ENCODE data around the gene BAD. TPM values are rescaled to one million over a fixed set of nuclear protein-coding genes. Genes with fewer than 3 reads are reported as not detected.

Gene BAD
- 83.5 TPM for total RNA-seq

DNA sequence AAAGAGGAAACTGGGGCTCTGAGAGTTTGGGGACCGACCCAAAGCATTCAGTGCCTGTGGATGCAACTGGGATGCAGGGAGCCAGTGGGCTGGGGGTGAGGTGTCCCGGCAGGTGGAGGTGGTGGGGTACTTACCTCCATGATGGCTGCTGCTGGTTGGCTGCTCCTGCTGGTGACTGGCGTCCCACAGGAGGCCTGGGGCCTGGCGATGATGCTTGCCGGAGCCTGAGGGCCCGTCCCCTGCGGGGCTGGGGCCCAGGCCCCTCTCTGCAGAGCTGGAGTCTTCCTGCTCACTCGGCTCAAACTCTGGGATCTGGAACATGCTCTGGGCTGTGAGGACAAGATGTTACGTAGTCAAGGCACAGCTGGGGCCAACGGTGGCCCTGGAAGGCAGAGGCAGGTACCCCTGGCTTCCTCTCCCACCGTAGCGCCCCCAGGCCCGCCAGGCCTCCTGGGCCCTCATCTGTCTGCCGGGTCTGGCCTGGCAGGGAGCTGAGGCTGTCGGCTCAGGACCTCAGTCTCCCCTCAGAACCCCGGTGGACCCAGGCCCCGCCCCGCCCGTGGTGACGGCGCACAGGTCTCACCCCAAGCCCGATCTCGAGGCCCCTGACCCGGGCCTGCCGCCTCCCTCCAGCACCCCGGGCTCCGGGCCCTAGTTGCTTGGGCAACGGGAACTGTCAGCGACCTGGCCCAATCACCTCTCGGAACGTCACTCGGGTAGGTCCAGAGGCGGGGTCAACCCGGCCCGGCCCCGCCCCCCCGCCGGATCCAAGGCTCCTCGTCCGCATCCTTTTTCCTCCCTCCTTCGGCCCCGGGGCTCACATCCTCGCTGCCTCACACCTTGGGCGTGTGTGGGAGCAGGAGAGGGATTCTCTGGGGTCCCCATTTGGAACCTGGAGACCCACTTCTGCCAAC, at the start of gene BAD:
BAD (minus strand) TSS at position 618 of the 914 bp plus-strand sequence; CDS start at position 321, 297 bp downstream.
- Histone ChIP-seq H3K9me3 (no peaks in the 10 kb centered on the region), H3K4me3 (peak within 1 kb of the TSS; percentile 61 to 83), H3K27ac (peak within 1 kb of the TSS; percentile 94), H3K36me3 (no peaks in the 10 kb centered on the region), H3K4me1 (peaks cover 37% of the 10 kb centered on the region), H3K27me3 (no peaks in the 10 kb centered on the region)
- DNase-seq (ENCODE audit: extremely low spot score in 2 of 2): peak in 1 of 2 donors; percentile 96
- intact Hi-C loops (cut with DNase I): no loop called here
- peak in 1 of 2 donors; percentile 53 for TF ChIP-seq POLR2A (IDR thresholded peaks at IDR 0.05)
- TF ChIP-seq CTCF (IDR thresholded peaks at IDR 0.05): no peak
- TF ChIP-seq POLR2AphosphoS5 (IDR thresholded peaks at IDR 0.05; ENCODE audit: insufficient read depth in 1 of 2, low read depth in 1 of 2): peak; percentile 60 to 96

DNA sequence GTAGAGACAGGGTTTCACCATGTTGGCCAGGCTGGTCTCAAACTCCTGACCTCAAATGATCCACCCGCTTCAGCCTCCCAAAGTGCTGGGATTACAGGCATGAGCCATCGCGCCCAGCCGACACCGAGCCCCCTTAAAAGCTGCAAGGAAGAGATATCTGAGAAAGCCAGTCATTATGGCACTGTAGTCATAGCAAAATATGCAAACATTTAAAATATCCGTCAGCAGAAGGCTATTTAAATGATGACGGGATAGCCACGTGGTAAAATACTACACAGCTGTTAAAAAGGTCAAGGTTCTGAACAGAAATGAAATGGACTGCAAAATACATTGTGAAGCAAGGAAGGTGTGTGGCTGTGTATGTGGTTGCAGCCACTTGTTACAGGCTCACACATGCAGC, 49.1 kb upstream of the BAD start:
- no peak overlapping the region for H3K4me3 ChIP-seq
- intact Hi-C loops (cut with DNase I): no loop called here
- no peaks in the 10 kb centered on the region for H3K9me3 ChIP-seq
- no peaks in the 10 kb centered on the region for H3K27me3 ChIP-seq
- H3K27ac ChIP-seq: no peak overlapping the region
- TF ChIP-seq CTCF (IDR thresholded peaks at IDR 0.05): no peak
- no peak for TF ChIP-seq POLR2AphosphoS5 (IDR thresholded peaks at IDR 0.05; ENCODE audit: insufficient read depth in 1 of 2, low read depth in 1 of 2)
- TF ChIP-seq POLR2A (IDR thresholded peaks at IDR 0.05): no peak
- H3K36me3 ChIP-seq: no peaks in the 10 kb centered on the region
- DNase-seq (ENCODE audit: extremely low spot score in 2 of 2): no peak
- H3K4me1 ChIP-seq: peaks cover 34% of the 10 kb centered on the region

DNA sequence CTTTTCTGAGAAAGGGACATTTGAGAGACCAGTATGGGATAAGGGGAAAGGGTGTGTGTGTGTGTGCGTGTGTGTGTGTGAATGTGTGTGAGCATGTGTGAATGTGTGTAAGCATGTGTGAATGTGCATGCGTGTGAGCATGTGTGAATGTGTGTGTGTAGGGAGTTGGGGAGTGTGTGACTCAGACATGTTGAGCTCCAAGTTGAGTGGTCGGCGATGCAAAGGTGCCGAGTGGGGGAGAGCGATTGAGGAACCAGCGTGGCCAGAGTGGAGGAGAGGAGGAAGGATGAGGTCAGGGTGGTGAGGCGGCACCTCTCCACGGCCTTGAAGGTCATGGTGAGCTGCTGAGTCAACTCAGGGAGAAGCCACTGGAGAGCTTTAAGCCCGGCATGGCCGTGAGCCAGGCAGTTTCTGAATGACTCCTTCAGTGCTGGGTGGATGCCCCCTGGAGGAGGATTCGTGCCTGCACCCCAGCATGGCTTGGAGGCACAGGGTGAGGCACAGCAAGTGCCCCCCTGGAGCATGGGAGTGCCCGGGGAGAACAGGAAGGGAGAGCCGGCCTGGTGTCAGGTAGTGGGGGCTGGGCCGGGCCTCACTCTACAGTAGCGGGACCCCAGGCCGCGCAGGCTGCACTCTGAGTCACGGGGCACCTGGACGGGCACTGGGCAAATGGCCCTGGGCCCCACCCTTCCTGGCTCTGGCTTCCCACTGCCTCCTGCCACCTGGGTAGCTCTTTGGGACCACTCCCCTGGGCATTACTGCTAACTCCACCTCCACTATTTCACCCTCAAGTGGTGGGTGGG, 47.3 kb upstream of the BAD start:
- intact Hi-C loops (cut with DNase I): no loop called here
- peaks cover 34% of the 10 kb centered on the region for H3K4me1 ChIP-seq
- H3K27ac ChIP-seq: peak overlapping the region; percentile 5
- no peaks in the 10 kb centered on the region for H3K9me3 ChIP-seq
- TF ChIP-seq POLR2AphosphoS5 (IDR thresholded peaks at IDR 0.05; ENCODE audit: insufficient read depth in 1 of 2, low read depth in 1 of 2) (peak; percentile 36 to 51), CTCF (IDR thresholded peaks at IDR 0.05) (peak in 2 of 3 experiments; percentile 27 to 39), POLR2A (IDR thresholded peaks at IDR 0.05) (no peak)
- no peaks in the 10 kb centered on the region for H3K27me3 ChIP-seq
- H3K36me3 ChIP-seq: no peaks in the 10 kb centered on the region
- DNase-seq (ENCODE audit: extremely low spot score in 2 of 2): no peak
- no peak overlapping the region for H3K4me3 ChIP-seq

GRCh38 chr11:64330888-64331287, 46.4 kb upstream of the BAD start:
- H3K36me3 ChIP-seq: no peaks in the 10 kb centered on the region
- no peaks in the 10 kb centered on the region for H3K9me3 ChIP-seq
- H3K4me1 ChIP-seq: peaks cover 34% of the 10 kb centered on the region
- no peaks in the 10 kb centered on the region for H3K27me3 ChIP-seq
- no peak for TF ChIP-seq CTCF (IDR thresholded peaks at IDR 0.05)
- no peak for TF ChIP-seq POLR2AphosphoS5 (IDR thresholded peaks at IDR 0.05; ENCODE audit: insufficient read depth in 1 of 2, low read depth in 1 of 2)
- no peak for TF ChIP-seq POLR2A (IDR thresholded peaks at IDR 0.05)
- DNase-seq (ENCODE audit: extremely low spot score in 2 of 2): no peak
- H3K27ac ChIP-seq: no peak overlapping the region
- no peak overlapping the region for H3K4me3 ChIP-seq
- intact Hi-C loops (cut with DNase I): no loop called here
